Liver (tissue), 3 donors: ENCODE measurements around the gene TBCD.

Experiments
- EGR1 ChIP-seq, 2 donors: IDR thresholded peaks; 2 replicates each; pipeline ENCODE4 v1.6.1; 2016 to 2018; ENCODE audit warnings: antibody characterized with exemption in 2 of 2, low read depth in 2 of 2
- FOXA1 ChIP-seq: IDR thresholded peaks from 2 replicates; pipeline ENCODE4 v1.6.1; 2016; ENCODE audit warnings: antibody characterized with exemption
- GABPA ChIP-seq, 2 donors: IDR thresholded peaks in 1 of 2; conservative IDR thresholded peaks in 1 of 2; 2 replicates each; pipeline ENCODE4 v1.6.1; 2016; ENCODE audit warnings: antibody characterized with exemption in 2 of 2, mild to moderate bottlenecking in 1 of 2, moderate library complexity in 1 of 2
- HNF4A ChIP-seq, 2 donors: conservative IDR thresholded peaks; 2 replicates each; pipeline ENCODE4 v1.6.1; 2016; ENCODE audit warnings: antibody characterized with exemption in 2 of 2, mild to moderate bottlenecking in 2 of 2
- HNF4G ChIP-seq: IDR thresholded peaks from 2 replicates; pipeline ENCODE4 v1.6.1; 2016; ENCODE audit warnings: antibody characterized with exemption
- JUND ChIP-seq, 2 donors: IDR thresholded peaks; 2 replicates each; pipeline ENCODE4 v1.6.1; 2016; ENCODE audit warnings: antibody characterized with exemption in 2 of 2
- RAD21 ChIP-seq, 2 donors: IDR thresholded peaks; 2 replicates each; pipeline ENCODE4 v1.6.1; 2016; ENCODE audit warnings: antibody characterized with exemption in 2 of 2, mild to moderate bottlenecking in 2 of 2
- RXRA ChIP-seq, 2 donors: IDR thresholded peaks; 2 replicates each; pipeline ENCODE4 v1.6.1; 2017 to 2018; ENCODE audit warnings: antibody characterized with exemption in 2 of 2, mild to moderate bottlenecking in 1 of 2
- SP1 ChIP-seq: IDR thresholded peaks from 2 replicates; pipeline ENCODE4 v1.6.1; 2018; ENCODE audit warnings: antibody characterized with exemption, mild to moderate bottlenecking
- TAF1 ChIP-seq: conservative IDR thresholded peaks from 2 replicates; pipeline ENCODE4 v1.6.1; 2016; ENCODE audit warnings: antibody characterized with exemption, mild to moderate bottlenecking
- YY1 ChIP-seq: IDR thresholded peaks from 2 replicates; pipeline ENCODE4 v1.6.1; 2016; ENCODE audit warnings: antibody characterized with exemption, mild to moderate bottlenecking
- TF ChIP-seq, protein P1 (sequence below): IDR thresholded peaks from 2 replicates; pipeline ENCODE4 v1.6.1; 2016; ENCODE audit warnings: antibody characterized with exemption, mild to moderate bottlenecking
- TF ChIP-seq, protein P2 (sequence below): fragments of 150-350 bp; IDR thresholded peaks from 2 replicates; pipeline ENCODE4 v1.5.1; 2017; ENCODE audit warnings: improper control_type of control experiment, low read depth, low read length; ENCODE audit not compliant: missing input control
- TF ChIP-seq, protein P3 (sequence below): IDR thresholded peaks from 2 replicates; pipeline ENCODE4 v1.6.1; 2016; ENCODE audit warnings: antibody characterized with exemption
- donor health status: healthy.
- donor health status: healthy.

DNA sequence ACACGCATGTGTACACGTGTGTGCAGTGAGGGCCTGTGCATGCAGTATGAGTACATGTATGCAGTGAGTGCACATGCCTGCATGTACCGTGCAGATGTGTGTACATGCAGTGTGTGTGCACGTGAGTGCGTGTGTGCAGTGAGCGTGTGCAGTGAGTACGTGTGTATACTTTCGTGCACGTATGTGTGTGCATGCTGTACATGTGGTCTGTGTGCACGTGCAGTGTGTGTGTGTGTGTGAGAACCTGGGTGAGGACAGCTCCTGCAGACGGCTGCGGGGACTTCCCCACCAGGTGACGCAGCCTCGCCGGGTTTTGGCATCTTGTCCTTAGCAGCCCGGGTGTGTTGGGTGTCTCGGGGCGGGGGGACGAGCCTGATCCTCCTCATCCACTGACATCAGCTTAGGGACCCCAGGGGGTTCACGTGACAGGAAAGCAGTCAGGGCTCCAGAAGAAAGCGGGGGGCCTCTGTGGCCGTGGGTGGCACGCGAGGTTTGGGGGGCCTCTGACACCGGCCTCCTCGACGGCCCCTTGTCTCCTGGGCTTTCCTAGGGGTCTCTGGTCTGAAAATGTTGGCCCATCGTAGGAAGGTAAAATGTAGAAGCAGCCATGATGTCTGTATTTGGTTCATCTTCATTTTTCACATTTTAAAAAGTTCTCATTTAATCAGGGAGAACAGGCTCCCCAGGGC lies 207.5 kb downstream of the TBCD start:
- TF ChIP-seq RAD21 (IDR thresholded peaks at IDR 0.05): no peak
- TF ChIP-seq, protein P1, sequence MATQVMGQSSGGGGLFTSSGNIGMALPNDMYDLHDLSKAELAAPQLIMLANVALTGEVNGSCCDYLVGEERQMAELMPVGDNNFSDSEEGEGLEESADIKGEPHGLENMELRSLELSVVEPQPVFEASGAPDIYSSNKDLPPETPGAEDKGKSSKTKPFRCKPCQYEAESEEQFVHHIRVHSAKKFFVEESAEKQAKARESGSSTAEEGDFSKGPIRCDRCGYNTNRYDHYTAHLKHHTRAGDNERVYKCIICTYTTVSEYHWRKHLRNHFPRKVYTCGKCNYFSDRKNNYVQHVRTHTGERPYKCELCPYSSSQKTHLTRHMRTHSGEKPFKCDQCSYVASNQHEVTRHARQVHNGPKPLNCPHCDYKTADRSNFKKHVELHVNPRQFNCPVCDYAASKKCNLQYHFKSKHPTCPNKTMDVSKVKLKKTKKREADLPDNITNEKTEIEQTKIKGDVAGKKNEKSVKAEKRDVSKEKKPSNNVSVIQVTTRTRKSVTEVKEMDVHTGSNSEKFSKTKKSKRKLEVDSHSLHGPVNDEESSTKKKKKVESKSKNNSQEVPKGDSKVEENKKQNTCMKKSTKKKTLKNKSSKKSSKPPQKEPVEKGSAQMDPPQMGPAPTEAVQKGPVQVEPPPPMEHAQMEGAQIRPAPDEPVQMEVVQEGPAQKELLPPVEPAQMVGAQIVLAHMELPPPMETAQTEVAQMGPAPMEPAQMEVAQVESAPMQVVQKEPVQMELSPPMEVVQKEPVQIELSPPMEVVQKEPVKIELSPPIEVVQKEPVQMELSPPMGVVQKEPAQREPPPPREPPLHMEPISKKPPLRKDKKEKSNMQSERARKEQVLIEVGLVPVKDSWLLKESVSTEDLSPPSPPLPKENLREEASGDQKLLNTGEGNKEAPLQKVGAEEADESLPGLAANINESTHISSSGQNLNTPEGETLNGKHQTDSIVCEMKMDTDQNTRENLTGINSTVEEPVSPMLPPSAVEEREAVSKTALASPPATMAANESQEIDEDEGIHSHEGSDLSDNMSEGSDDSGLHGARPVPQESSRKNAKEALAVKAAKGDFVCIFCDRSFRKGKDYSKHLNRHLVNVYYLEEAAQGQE: no peak
- no peak for TF ChIP-seq JUND (IDR thresholded peaks at IDR 0.05)
- TF ChIP-seq, protein P2, sequence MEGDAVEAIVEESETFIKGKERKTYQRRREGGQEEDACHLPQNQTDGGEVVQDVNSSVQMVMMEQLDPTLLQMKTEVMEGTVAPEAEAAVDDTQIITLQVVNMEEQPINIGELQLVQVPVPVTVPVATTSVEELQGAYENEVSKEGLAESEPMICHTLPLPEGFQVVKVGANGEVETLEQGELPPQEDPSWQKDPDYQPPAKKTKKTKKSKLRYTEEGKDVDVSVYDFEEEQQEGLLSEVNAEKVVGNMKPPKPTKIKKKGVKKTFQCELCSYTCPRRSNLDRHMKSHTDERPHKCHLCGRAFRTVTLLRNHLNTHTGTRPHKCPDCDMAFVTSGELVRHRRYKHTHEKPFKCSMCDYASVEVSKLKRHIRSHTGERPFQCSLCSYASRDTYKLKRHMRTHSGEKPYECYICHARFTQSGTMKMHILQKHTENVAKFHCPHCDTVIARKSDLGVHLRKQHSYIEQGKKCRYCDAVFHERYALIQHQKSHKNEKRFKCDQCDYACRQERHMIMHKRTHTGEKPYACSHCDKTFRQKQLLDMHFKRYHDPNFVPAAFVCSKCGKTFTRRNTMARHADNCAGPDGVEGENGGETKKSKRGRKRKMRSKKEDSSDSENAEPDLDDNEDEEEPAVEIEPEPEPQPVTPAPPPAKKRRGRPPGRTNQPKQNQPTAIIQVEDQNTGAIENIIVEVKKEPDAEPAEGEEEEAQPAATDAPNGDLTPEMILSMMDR: no peak
- no peak for TF ChIP-seq YY1
- TF ChIP-seq SP1: no peak
- no peak for TF ChIP-seq GABPA (IDR thresholded peaks at IDR 0.05 in 1 of 2, conservative IDR thresholded peaks at IDR 0.05 in 1 of 2)
- TF ChIP-seq, protein P3, sequence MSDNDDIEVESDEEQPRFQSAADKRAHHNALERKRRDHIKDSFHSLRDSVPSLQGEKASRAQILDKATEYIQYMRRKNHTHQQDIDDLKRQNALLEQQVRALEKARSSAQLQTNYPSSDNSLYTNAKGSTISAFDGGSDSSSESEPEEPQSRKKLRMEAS: no peak
- no peak for TF ChIP-seq EGR1 (IDR thresholded peaks at IDR 0.05; ENCODE audit: low read depth in 2 of 2)
- no peak for TF ChIP-seq TAF1
- TF ChIP-seq FOXA1: no peak
- TF ChIP-seq RXRA (IDR thresholded peaks at IDR 0.05): no peak
- TF ChIP-seq HNF4G: no peak
- TF ChIP-seq HNF4A (conservative IDR thresholded peaks at IDR 0.05): no peak
